HFFc6 (cell line): Measurements from ENCODE around the gene SEC23IP. TPM values are rescaled to one million over a fixed set of nuclear protein-coding genes. Genes with fewer than 3 reads are reported as not detected.

Experiments used
- DNase-seq: peaks from one replicate; pipeline ENCODE4 v3.0.0-alpha.2; 2018
- H3K27ac Mint-ChIP-seq: 2 replicates; pipeline ENCODE4 v1.8.0; 2020; ENCODE audit warnings: mild to moderate bottlenecking, mixed read lengths
- H3K27me3 Mint-ChIP-seq: 2 replicates; pipeline ENCODE4 v1.8.0; 2021; ENCODE audit warnings: mild to moderate bottlenecking, moderate library complexity, mixed read lengths; ENCODE audit not compliant: insufficient read depth
- H3K36me3 Mint-ChIP-seq: 2 replicates; pipeline ENCODE4 v1.8.0; 2021; ENCODE audit warnings: low read depth, mixed read lengths
- H3K4me1 Mint-ChIP-seq: 2 replicates; pipeline ENCODE4 v1.8.0; 2020; ENCODE audit warnings: low read depth, mixed read lengths
- H3K4me3 Mint-ChIP-seq: 2 replicates; pipeline ENCODE4 v1.8.0; 2020; ENCODE audit warnings: mild to moderate bottlenecking, moderate library complexity, mixed read lengths
- H3K9me3 Mint-ChIP-seq: 2 replicates; pipeline ENCODE4 v1.8.0; 2020; ENCODE audit warnings: mild to moderate bottlenecking, mixed read lengths
- CTCF ChIP-seq: fragments of 200-600 bp; sonication (generic); IDR thresholded peaks from 2 replicates; pipeline ENCODE4 v1.5.0; 2021; ENCODE audit warnings: antibody characterized with exemption, mild to moderate bottlenecking
- total RNA-seq, 6 experiments: library from RNA; stranded (reverse); fragmentation: NEBNext Ultra II Directional; extraction: Animal tissue kit (Norgen Biotek cat#: 25700); gene quantifications; 2 replicates in 1 of 6; 3 replicates in 5 of 6; pipeline ENCODE4 v1.2.3, GENCODE V29; 2021

Gene SEC23IP
- total RNA-seq, 6 experiments from 2014 or later, result 76.9 to 95.5 (median 88.8) TPM

GRCh38 chr10:119980956-119981750 is 88.6 kb downstream of the SEC23IP start:
- Mint-ChIP-seq H3K27me3 (peaks cover 13% of the 10 kb centered on the region), H3K9me3 (no peaks in the 10 kb centered on the region), H3K36me3 (no peaks in the 10 kb centered on the region), H3K4me1 (no peaks in the 10 kb centered on the region), H3K4me3 (no peak overlapping the region), H3K27ac (no peak overlapping the region)
- no peak for DNase-seq
- no peak for TF ChIP-seq CTCF

GRCh38 chr10:119981826-119982225 is 89.3 kb downstream of the SEC23IP start:
- no peak for TF ChIP-seq CTCF

GRCh38 chr10:119988333-119988732 is 95.8 kb downstream of the SEC23IP start:
- Mint-ChIP-seq H3K4me1 (no peaks in the 10 kb centered on the region), H3K27ac (no peak overlapping the region), H3K36me3 (no peaks in the 10 kb centered on the region), H3K27me3 (peaks cover 4% of the 10 kb centered on the region; the same call in 1 of the 2 replicates), H3K9me3 (no peaks in the 10 kb centered on the region), H3K4me3 (no peak overlapping the region)
- no peak for DNase-seq
- TF ChIP-seq CTCF, result no peak

More at GRCh38 chr10:119981826-119982225, 89.3 kb downstream of the SEC23IP start:
- Mint-ChIP-seq H3K4me1 (no peaks in the 10 kb centered on the region), H3K36me3 (no peaks in the 10 kb centered on the region), H3K27ac (no peak overlapping the region), H3K27me3 (peaks cover 13% of the 10 kb centered on the region), H3K9me3 (no peaks in the 10 kb centered on the region), H3K4me3 (no peak overlapping the region)
- DNase-seq, result no peak

GRCh38 chr10:119989966-119990365 is 97.4 kb downstream of the SEC23IP start:
- Mint-ChIP-seq H3K4me3 (no peak overlapping the region), H3K27ac (no peak overlapping the region), H3K27me3 (peaks cover 4% of the 10 kb centered on the region; the same call in 1 of the 2 replicates), H3K9me3 (no peaks in the 10 kb centered on the region), H3K4me1 (no peaks in the 10 kb centered on the region), H3K36me3 (no peaks in the 10 kb centered on the region)
- no peak for TF ChIP-seq CTCF
- DNase-seq, result no peak

GRCh38 chr10:119991066-119991465 is 98.5 kb downstream of the SEC23IP start:
- Mint-ChIP-seq H3K4me1 (no peaks in the 10 kb centered on the region), H3K9me3 (peaks cover 2% of the 10 kb centered on the region; the same call in 1 of the 2 replicates), H3K27ac (no peak overlapping the region), H3K4me3 (no peak overlapping the region), H3K36me3 (no peaks in the 10 kb centered on the region), H3K27me3 (peaks cover 4% of the 10 kb centered on the region; the same call in 1 of the 2 replicates)
- no peak for TF ChIP-seq CTCF
- DNase-seq, result no peak
